C4-2B (cell line): Measurements from ENCODE around the gene NDUFA11.

Source experiments
- H3K27ac ChIP-seq: fragments of 450-650 bp; 2 replicates; pipeline ENCODE4 v1.5.1; 2017
- ZFX ChIP-seq: fragments of 450-650 bp; IDR thresholded peaks from 2 replicates; pipeline ENCODE4 v1.6.1; 2017
- TF ChIP-seq, protein P1 (sequence below): fragments of 450-650 bp; conservative IDR thresholded peaks from 2 replicates; pipeline ENCODE4 v1.5.1; 2017; ENCODE audit warnings: mild to moderate bottlenecking

NDUFA11 gene

DNA sequence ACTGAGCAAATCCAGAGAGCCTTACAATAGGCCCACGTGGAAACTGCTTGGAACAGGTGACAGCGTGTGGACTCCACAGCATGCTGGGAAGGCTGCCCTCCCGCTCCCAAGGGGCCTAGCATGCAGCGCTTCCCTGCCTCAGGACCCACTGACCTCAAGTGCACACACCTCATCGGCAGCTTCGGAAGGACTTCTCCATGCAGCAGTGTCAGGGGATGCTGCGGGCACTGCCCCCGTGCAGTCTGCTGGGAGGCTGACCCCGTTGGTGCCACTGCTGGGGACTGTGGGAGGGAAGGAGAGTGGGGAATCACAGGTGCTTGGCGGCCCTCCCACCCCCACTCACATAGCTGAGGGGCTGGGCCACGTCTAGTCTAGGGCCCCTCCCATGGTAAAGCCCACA, 27.7 kb upstream of the NDUFA11 start:
- TF ChIP-seq, protein P1, sequence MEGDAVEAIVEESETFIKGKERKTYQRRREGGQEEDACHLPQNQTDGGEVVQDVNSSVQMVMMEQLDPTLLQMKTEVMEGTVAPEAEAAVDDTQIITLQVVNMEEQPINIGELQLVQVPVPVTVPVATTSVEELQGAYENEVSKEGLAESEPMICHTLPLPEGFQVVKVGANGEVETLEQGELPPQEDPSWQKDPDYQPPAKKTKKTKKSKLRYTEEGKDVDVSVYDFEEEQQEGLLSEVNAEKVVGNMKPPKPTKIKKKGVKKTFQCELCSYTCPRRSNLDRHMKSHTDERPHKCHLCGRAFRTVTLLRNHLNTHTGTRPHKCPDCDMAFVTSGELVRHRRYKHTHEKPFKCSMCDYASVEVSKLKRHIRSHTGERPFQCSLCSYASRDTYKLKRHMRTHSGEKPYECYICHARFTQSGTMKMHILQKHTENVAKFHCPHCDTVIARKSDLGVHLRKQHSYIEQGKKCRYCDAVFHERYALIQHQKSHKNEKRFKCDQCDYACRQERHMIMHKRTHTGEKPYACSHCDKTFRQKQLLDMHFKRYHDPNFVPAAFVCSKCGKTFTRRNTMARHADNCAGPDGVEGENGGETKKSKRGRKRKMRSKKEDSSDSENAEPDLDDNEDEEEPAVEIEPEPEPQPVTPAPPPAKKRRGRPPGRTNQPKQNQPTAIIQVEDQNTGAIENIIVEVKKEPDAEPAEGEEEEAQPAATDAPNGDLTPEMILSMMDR, result no peak
- no peak for TF ChIP-seq ZFX

DNA sequence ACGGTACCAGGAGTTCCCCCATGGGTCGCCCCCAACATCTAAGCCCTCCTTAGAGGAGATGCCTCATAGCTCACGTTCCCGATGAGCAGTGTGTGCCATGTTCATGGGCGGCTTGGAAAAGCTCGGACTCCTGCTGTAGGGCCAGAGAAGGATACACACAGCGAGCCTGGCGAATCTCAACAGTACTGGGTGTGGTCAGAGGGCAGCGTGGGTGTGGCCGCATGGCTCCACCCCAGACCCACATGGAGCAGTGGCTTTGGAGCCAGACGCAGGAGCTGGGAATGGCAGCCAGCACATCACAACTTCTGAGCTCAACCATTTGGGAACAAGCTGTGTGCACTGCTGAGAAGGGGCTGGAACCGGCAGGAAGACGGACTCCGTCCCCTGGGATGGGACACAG, 26.0 kb upstream of the NDUFA11 start:
- H3K27ac ChIP-seq, result no peak overlapping the region
- TF ChIP-seq ZFX, result no peak
- TF ChIP-seq, protein P1, result no peak

More for the DNA sequence above, 27.7 kb upstream of the NDUFA11 start:
- no peak overlapping the region for H3K27ac ChIP-seq

DNA sequence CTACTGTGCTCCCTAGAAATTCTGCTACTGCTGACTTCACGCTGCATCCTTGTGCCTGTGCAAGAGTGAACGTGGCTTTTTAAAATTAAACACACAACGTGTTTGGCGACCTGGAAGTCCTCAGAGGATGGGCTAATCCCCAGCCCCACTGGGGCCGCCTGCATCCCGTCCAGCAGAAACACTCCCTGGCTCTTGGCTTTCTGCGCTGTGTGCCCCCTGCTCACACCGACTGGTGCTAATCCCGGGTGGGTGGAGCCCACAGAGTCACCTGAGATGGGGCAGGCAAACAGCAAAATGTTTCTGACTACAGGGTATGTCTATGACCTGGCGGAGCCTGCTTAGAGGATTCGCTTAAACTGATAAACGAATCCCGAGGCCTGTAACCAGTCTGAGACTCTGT, 25.6 kb upstream of the NDUFA11 start:
- no peak for TF ChIP-seq ZFX
- TF ChIP-seq, protein P1, result no peak
- H3K27ac ChIP-seq, result no peak overlapping the region

DNA sequence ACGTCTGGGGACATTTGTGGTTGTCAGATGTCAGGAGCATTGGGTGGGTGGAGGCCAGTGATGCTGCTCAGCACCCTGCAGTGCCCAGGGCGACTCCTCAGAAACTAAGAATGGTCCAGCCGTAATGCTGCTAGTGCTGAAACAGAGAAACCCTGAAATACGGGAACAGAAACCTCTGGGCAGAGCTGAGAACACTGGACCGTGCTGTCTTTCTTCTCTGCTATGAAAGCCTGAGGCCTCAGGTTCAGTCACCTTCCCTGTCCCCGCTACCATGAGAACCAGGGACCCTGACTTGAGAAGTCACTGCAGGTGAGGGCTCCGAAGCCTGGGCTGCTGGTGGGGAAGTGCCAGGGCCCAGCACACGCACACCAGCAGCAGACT, 23.8 kb upstream of the NDUFA11 start:
- H3K27ac ChIP-seq, result no peak overlapping the region
- TF ChIP-seq, protein P1, result no peak
- TF ChIP-seq ZFX, result no peak

DNA sequence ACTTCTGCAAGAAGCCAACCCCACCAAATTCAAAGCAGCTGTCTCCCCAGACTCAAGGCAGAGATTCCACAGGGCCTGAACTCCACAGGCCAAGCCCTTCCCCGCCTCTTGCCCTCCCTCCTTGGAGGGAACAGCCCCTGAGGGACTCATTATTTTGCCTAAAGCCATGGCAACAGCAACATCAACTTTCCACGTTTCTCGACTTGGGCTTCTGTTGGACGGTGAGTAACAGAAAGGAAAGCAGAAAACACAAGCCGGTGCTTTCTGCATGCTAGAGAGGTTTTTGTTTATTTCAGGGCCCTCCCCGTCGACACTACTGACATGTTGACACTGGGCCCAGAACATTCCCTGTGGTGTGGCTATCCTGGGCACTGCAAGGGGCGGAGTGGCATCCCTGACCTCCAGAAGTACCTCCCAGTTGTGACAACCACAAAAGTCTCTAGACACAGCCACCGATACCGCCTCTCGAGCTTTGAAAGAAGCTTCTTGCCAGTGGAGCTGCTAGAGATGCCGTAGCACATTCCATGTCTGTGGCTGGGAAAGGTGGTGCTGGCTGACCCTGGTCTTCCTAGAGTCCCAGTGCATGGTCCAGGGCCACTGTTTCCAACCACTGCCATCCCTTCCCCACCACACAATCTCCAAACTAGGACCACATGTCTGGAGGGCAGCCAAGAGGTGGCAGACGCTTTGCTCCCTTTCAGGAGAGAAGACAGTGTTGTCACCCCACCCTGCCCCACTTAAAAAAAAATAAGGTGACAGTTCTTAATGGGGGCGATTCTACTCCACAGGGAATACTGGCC, 23.3 kb upstream of the NDUFA11 start:
- TF ChIP-seq, protein P1, result no peak
- no peak for TF ChIP-seq ZFX
- no peak overlapping the region for H3K27ac ChIP-seq

DNA sequence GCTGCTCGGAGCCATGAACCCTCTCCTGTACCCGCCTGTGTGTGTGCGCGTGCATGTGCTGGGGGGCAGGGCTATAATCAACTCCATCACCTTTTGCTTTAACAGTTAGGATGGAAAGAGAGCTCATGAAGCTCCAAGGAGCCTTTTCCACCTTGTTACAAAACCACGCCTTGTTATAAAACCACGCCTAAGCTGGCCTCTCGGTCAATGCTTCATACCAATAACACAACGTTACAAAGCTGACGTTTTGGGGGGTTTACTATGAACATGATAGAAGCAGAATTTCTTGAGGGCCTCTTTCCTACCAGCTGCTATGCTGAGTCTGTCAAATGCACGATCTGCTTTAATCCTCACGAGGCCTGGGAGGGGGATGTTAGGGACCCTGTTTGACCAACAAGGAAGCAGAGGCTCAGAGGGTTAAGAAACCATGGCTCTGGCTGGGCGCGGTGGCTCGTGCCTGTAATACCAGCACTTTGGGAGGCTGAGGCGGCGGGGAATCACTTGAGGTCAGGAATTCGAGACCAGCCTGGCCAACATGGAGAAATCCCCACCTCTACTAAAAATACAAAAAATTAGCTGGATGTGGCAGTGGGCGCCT, 22.3 kb upstream of the NDUFA11 start:
- no peak overlapping the region for H3K27ac ChIP-seq
- TF ChIP-seq, protein P1, result no peak
- TF ChIP-seq ZFX, result no peak

DNA sequence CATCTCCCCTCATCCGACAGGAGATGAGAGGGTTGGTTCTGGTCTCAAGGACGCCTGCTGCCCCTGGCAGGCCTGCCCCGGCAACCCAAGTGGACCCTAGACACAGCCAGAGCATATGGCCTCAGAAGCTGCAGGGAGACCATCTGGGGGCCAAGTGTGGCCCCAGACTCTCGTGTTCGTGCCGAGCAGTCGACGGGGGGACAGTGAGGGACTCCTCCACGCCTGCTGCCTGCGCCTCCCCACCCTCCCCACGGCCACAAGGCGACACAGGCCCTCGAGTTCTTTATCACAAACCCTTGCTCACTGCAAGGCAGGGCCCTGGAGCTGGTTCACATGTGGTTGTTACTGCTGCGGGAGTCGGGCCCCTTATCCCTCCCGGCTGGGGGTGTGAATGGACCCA, 19.8 kb upstream of the NDUFA11 start:
- H3K27ac ChIP-seq, result no peak overlapping the region
- TF ChIP-seq, protein P1, result no peak
- TF ChIP-seq ZFX, result no peak
